SU-DHL-6 (cell line): ENCODE results near the gene TNN.
A peak's percentile ranks its signal among the peaks of the same experiment; 100 is the strongest.

Source experiments
- H2AFZ ChIP-seq: fragments of 200-600 bp; sonication (generic); 2 replicates; pipeline ENCODE4 v1.6.1; 2014; ENCODE audit warnings: low read depth, mild to moderate bottlenecking, moderate library complexity, mixed read lengths, antibody characterized with exemption, low read length; ENCODE audit not compliant: severe bottlenecking
- H3F3A ChIP-seq: fragments of 200-600 bp; shearing (Covaris generic); 2 replicates; pipeline ENCODE4 v1.6.0; 2016; ENCODE audit warnings: antibody characterized with exemption, mild to moderate bottlenecking; ENCODE audit not compliant: insufficient read depth
- H3K27ac ChIP-seq: fragments of 200-600 bp; sonication (generic); 2 replicates; pipeline ENCODE4 v1.5.1; 2016; ENCODE audit warnings: low read depth, mild to moderate bottlenecking, low read length, moderate library complexity, mixed read lengths
- H3K27me3 ChIP-seq: fragments of 200-600 bp; sonication (generic), shearing (Covaris generic); 2 replicates; pipeline ENCODE4 v1.6.0; 2014; ENCODE audit warnings: mild to moderate bottlenecking, low read length
- H3K36me3 ChIP-seq: fragments of 200-600 bp; sonication (generic); 2 replicates; pipeline ENCODE4 v1.6.1; 2014; ENCODE audit warnings: mild to moderate bottlenecking, low read length, mixed read lengths
- H3K4me2 ChIP-seq: fragments of 300-600, 200-600 bp; shearing (Covaris generic), sonication (generic); 2 replicates; pipeline ENCODE4 v1.6.0; 2014; ENCODE audit warnings: low read length, low read depth, mild to moderate bottlenecking; ENCODE audit not compliant: poor library complexity, severe bottlenecking
- H3K4me3 ChIP-seq: fragments of 200-600 bp; sonication (generic); 2 replicates; pipeline ENCODE4 v1.5.1; 2014; ENCODE audit warnings: antibody characterized with exemption, low read length, mild to moderate bottlenecking, mixed read lengths; ENCODE audit not compliant: insufficient read depth, poor library complexity, severe bottlenecking
- H3K79me2 ChIP-seq: fragments of 200-600 bp; sonication (generic); 2 replicates; pipeline ENCODE4 v1.6.1; 2014; ENCODE audit warnings: mild to moderate bottlenecking, low read length, moderate library complexity; ENCODE audit not compliant: insufficient read depth
- H3K9ac ChIP-seq: fragments of 200-600 bp; sonication (generic); 2 replicates; pipeline ENCODE4 v1.7.0; 2014; ENCODE audit warnings: mild to moderate bottlenecking, low read length
- H3K9me2 ChIP-seq: fragments of 200-600 bp; sonication (generic); replicated peaks from 2 replicates; pipeline ENCODE4 v1.6.1; 2014; ENCODE audit warnings: low read length; ENCODE audit not compliant: insufficient read depth
- H3K9me3 ChIP-seq: fragments of 200-600 bp; sonication (generic); 2 replicates; pipeline ENCODE4 v1.6.1; 2014; ENCODE audit warnings: low read length, mixed read lengths; ENCODE audit not compliant: insufficient read depth
- H4K20me1 ChIP-seq: fragments of 200-600 bp; sonication (generic); 2 replicates; pipeline ENCODE4 v1.6.1; 2014; ENCODE audit warnings: low read depth, mild to moderate bottlenecking, antibody characterized with exemption, low read length, moderate library complexity, mixed read lengths
- EZH2phosphoT487 ChIP-seq: fragments of 200-600 bp; sonication (generic), shearing (Covaris generic); conservative IDR thresholded peaks from 2 replicates; pipeline ENCODE4 v1.6.1; 2018; ENCODE audit warnings: mild to moderate bottlenecking, antibody characterized with exemption, low read length, moderate library complexity, mixed read lengths
- TF ChIP-seq, protein P1 (sequence below): fragments of 200-600 bp; sonication (generic); IDR thresholded peaks from one replicate; pipeline ENCODE4 v1.5.1; 2017; ENCODE audit warnings: antibody characterized with exemption, mild to moderate bottlenecking, low read length, moderate library complexity; ENCODE audit not compliant: insufficient read depth, poor library complexity, severe bottlenecking

The TNN gene

DNA sequence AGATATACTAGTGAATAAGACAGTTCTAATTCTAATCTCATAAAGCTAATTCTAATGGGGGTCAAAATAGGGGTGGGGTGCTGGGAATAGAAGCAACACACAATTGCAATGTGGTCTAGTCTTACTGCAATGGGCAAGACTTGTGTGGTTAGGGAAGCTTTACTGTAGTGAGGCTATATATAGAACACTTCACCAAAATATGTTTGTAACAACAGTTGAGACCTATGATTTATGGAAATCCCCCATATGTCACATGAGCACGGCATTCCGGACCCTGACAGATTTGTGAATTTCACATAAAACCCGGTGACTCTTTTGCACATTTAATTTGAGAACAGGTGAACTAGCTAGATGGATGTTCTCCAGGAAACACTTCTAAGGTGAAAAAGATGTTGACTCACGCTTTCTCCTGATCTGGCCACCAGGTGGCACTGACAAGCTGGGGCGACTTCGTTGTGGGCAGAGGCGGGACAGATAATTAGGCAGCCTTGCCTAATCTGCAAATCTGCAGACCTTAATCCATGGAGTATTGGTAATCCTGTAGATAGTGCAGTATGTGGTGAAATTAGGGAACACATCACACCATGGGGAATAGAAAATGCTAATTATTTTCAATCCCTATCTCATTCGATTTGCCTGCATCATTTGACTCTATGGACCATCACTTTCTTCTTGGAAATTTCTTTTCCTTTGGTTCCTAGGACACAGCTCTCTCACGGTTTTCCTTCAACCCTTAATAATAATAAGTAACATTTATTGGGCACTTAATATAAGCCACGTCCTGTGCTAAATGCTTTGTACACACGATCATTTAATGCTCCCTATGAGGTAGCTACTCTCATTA is 87.2 kb downstream of the TNN start:
- no peak overlapping the region for H3K4me3 ChIP-seq

DNA sequence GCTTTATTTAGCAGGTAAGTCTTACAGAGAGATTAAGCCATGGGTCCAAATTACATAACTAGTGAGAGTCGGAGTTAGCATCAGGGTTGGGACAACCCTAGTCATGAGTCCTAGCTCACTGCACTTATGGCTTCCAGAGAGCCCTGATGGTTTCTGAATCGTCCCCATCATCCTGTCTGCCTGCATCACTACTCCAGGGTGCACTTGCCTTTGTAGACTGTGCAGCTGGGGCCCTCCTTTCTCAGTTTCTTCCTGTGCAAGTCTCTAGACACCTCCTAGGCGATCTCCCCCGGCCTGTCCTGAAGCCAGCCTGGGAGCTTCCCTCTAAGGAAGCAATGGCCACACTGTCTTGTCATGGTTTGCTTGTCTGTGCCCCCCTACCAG is 87.8 kb downstream of the TNN start:
- H3K9ac ChIP-seq: no peak overlapping the region
- TF ChIP-seq, protein P1, sequence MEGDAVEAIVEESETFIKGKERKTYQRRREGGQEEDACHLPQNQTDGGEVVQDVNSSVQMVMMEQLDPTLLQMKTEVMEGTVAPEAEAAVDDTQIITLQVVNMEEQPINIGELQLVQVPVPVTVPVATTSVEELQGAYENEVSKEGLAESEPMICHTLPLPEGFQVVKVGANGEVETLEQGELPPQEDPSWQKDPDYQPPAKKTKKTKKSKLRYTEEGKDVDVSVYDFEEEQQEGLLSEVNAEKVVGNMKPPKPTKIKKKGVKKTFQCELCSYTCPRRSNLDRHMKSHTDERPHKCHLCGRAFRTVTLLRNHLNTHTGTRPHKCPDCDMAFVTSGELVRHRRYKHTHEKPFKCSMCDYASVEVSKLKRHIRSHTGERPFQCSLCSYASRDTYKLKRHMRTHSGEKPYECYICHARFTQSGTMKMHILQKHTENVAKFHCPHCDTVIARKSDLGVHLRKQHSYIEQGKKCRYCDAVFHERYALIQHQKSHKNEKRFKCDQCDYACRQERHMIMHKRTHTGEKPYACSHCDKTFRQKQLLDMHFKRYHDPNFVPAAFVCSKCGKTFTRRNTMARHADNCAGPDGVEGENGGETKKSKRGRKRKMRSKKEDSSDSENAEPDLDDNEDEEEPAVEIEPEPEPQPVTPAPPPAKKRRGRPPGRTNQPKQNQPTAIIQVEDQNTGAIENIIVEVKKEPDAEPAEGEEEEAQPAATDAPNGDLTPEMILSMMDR: no peak
- no peak for TF ChIP-seq EZH2phosphoT487
- H3K27ac ChIP-seq: no peak overlapping the region
- no peaks in the 10 kb centered on the region for H3K79me2 ChIP-seq
- H4K20me1 ChIP-seq: no peaks in the 10 kb centered on the region
- no peaks in the 10 kb centered on the region for H3K36me3 ChIP-seq
- H3K9me2 ChIP-seq: no peaks in the 10 kb centered on the region
- H3K9me3 ChIP-seq: no peaks in the 10 kb centered on the region
- H3K27me3 ChIP-seq: no peaks in the 10 kb centered on the region
- no peak overlapping the region for H3K4me3 ChIP-seq
- no peak overlapping the region for H3K4me2 ChIP-seq
- H3F3A ChIP-seq: no peaks in the 10 kb centered on the region
- no peak overlapping the region for H2AFZ ChIP-seq

More for the DNA sequence above, 87.2 kb downstream of the TNN start:
- Histone ChIP-seq H3K9ac (no peak overlapping the region), H3K9me2 (no peaks in the 10 kb centered on the region), H3K9me3 (no peaks in the 10 kb centered on the region), H3K36me3 (no peaks in the 10 kb centered on the region), H3K27ac (no peak overlapping the region), H3K79me2 (no peaks in the 10 kb centered on the region), H3F3A (no peaks in the 10 kb centered on the region), H2AFZ (no peak overlapping the region), H3K27me3 (no peaks in the 10 kb centered on the region), H4K20me1 (no peaks in the 10 kb centered on the region), H3K4me2 (no peak overlapping the region)
- TF ChIP-seq EZH2phosphoT487: no peak
- TF ChIP-seq, protein P1: peak; percentile 69

DNA sequence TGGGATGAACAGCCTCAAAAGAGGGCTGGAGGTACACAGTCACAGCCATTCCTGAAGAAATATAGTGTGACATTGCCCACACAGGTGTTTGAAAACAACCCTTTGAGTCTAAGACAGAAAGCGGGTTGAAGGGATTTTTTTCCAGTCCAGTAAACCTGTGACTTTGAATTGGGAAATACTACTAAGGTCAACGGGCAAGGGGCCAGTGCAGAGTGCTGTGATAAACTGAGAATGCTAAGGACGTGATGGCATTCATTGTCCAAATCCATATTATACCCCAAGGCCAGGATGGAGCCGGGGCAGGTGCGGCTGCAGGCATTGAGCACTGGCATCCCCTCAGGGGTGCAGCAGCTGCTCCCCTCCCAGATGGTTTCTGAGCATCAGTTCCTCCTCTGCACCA is 88.3 kb downstream of the TNN start:
- Histone ChIP-seq H3F3A (no peaks in the 10 kb centered on the region), H3K27ac (no peak overlapping the region), H3K4me3 (no peak overlapping the region), H4K20me1 (no peaks in the 10 kb centered on the region), H3K36me3 (no peaks in the 10 kb centered on the region), H3K4me2 (no peak overlapping the region), H3K9ac (no peak overlapping the region), H3K9me2 (no peaks in the 10 kb centered on the region), H3K79me2 (no peaks in the 10 kb centered on the region), H3K27me3 (no peaks in the 10 kb centered on the region), H3K9me3 (no peaks in the 10 kb centered on the region), H2AFZ (no peak overlapping the region)
- TF ChIP-seq, protein P1: no peak
- no peak for TF ChIP-seq EZH2phosphoT487
